Measurements from ENCODE around the gene SWT1. TPM values are rescaled to one million over a fixed set of nuclear protein-coding genes. Genes with fewer than 3 reads are reported as not detected.

SWT1 gene
- total RNA-seq, 1 donor, result 6.9 TPM

- TF ChIP-seq CTCF (IDR thresholded peaks at IDR 0.05; ENCODE audit: extremely low read depth, low read depth, low read length), result no peak
- Histone ChIP-seq H3K27ac (ENCODE audit: low read depth, low read length) (peak overlapping the region; percentile 0), H3K4me2 (ENCODE audit: insufficient read depth, low read length) (peak overlapping the region; percentile 93), H3K4me3 (ENCODE audit: insufficient read depth, low read length) (peak overlapping the region; percentile 94), H3K9me3 (ENCODE audit: low read depth, low read length) (no peaks in the 10 kb centered on the region), H3K27me3 (ENCODE audit: insufficient read depth, low read length) (no peaks in the 10 kb centered on the region), H2AFZ (ENCODE audit: low read length) (no peak overlapping the region), H4K20me1 (ENCODE audit: insufficient read depth, low read length) (peaks cover 35% of the 10 kb centered on the region), H3K79me2 (ENCODE audit: insufficient read depth, low read length) (peaks cover 71% of the 10 kb centered on the region), H3K4me1 (ENCODE audit: insufficient read depth, low read length) (peaks cover 29% of the 10 kb centered on the region), H3K36me3 (ENCODE audit: insufficient read depth, low read length) (peaks cover 9% of the 10 kb centered on the region)
- no peak for DNase-seq (ENCODE audit: insufficient read length, low spot score, missing footprints)
Measured at GRCh38 chr1:185314411-185314810, 157.4 kb downstream of the SWT1 start.

GRCh38 chr1:185315445-185316071 lies 158.6 kb downstream of the SWT1 start:
- H4K20me1 ChIP-seq (ENCODE audit: insufficient read depth, low read length), result peaks cover 35% of the 10 kb centered on the region
- H3K27me3 ChIP-seq (ENCODE audit: insufficient read depth, low read length), result no peaks in the 10 kb centered on the region
- H3K4me1 ChIP-seq (ENCODE audit: insufficient read depth, low read length), result peaks cover 29% of the 10 kb centered on the region
- peaks cover 5% of the 10 kb centered on the region for H3K36me3 ChIP-seq (ENCODE audit: insufficient read depth, low read length)
- H3K27ac ChIP-seq (ENCODE audit: low read depth, low read length), result peak overlapping the region; percentile 92
- H3K4me3 ChIP-seq (ENCODE audit: insufficient read depth, low read length), result peak overlapping the region; percentile 94
- no peak for DNase-seq (ENCODE audit: insufficient read length, low spot score, missing footprints)
- peak overlapping the region; percentile 93 for H3K4me2 ChIP-seq (ENCODE audit: insufficient read depth, low read length)
- H3K79me2 ChIP-seq (ENCODE audit: insufficient read depth, low read length), result peaks cover 63% of the 10 kb centered on the region
- peak overlapping the region; percentile 45 for H2AFZ ChIP-seq (ENCODE audit: low read length)
- H3K9me3 ChIP-seq (ENCODE audit: low read depth, low read length), result no peaks in the 10 kb centered on the region
- TF ChIP-seq CTCF (IDR thresholded peaks at IDR 0.05; ENCODE audit: extremely low read depth, low read depth, low read length), result no peak

GRCh38 chr1:185316163-185317033 lies 159.4 kb downstream of the SWT1 start:
- peaks cover 29% of the 10 kb centered on the region for H3K4me1 ChIP-seq (ENCODE audit: insufficient read depth, low read length)
- TF ChIP-seq CTCF (IDR thresholded peaks at IDR 0.05; ENCODE audit: extremely low read depth, low read depth, low read length), result no peak
- no peaks in the 10 kb centered on the region for H3K36me3 ChIP-seq (ENCODE audit: insufficient read depth, low read length)
- H3K27me3 ChIP-seq (ENCODE audit: insufficient read depth, low read length), result no peaks in the 10 kb centered on the region
- H3K79me2 ChIP-seq (ENCODE audit: insufficient read depth, low read length), result peaks cover 55% of the 10 kb centered on the region
- peak overlapping the region; percentile 94 for H3K4me3 ChIP-seq (ENCODE audit: insufficient read depth, low read length)
- H4K20me1 ChIP-seq (ENCODE audit: insufficient read depth, low read length), result peaks cover 35% of the 10 kb centered on the region
- peak overlapping the region; percentile 84 for H2AFZ ChIP-seq (ENCODE audit: low read length)
- H3K4me2 ChIP-seq (ENCODE audit: insufficient read depth, low read length), result peak overlapping the region; percentile 93
- H3K9me3 ChIP-seq (ENCODE audit: low read depth, low read length), result no peaks in the 10 kb centered on the region
- H3K27ac ChIP-seq (ENCODE audit: low read depth, low read length), result peak overlapping the region; percentile 92
- DNase-seq (ENCODE audit: insufficient read length, low spot score, missing footprints), result peak; percentile 97
